MM.1S (cell line): Measurements from ENCODE around the gene TMEM244.

Experiments used
- EZH2 ChIP-seq: fragments of 300-600 bp; sonication (generic); optimal IDR thresholded peaks from 2 replicates; pipeline ENCODE3; 2017; ENCODE audit warnings: low read depth, mild to moderate bottlenecking, antibody characterized with exemption, low read length, mixed read lengths
- EZH2phosphoT487 ChIP-seq: fragments of 300-600 bp; sonication (generic); IDR thresholded peaks from 2 replicates; pipeline ENCODE4 v1.6.1; 2018; ENCODE audit warnings: antibody characterized with exemption, low read length
- TF ChIP-seq, protein P1 (sequence below): fragments of 300-600 bp; sonication (generic); IDR thresholded peaks from 2 replicates; pipeline ENCODE4 v1.5.1; 2016; ENCODE audit warnings: antibody characterized with exemption, low read length, mixed read lengths

DNA sequence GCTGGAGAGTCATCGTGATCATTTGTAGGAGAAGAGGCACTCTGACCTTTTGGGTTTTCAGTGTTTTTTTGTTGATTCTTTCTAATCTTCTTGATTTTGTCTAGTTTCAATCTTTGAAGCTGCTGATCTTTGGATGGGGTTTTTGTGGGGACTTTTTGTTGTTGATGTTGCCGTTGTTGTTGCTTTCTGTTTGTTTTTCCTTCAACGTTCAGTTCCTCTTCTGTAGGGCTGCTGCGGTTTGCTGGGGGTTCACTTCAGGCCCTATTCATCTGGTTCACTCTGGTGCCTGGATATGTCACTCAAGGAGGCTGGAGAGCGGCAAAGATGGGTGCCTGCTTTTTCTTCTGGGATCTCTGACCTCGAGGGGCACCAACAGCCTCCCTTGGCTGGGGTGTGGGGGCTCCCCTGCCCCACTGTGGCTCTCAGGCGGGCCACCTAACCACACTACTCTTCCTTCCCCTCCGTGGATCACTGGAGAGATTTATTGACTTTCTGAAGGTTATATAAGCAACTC, 21.5 kb upstream of the TMEM244 start:
- TF ChIP-seq, protein P1, sequence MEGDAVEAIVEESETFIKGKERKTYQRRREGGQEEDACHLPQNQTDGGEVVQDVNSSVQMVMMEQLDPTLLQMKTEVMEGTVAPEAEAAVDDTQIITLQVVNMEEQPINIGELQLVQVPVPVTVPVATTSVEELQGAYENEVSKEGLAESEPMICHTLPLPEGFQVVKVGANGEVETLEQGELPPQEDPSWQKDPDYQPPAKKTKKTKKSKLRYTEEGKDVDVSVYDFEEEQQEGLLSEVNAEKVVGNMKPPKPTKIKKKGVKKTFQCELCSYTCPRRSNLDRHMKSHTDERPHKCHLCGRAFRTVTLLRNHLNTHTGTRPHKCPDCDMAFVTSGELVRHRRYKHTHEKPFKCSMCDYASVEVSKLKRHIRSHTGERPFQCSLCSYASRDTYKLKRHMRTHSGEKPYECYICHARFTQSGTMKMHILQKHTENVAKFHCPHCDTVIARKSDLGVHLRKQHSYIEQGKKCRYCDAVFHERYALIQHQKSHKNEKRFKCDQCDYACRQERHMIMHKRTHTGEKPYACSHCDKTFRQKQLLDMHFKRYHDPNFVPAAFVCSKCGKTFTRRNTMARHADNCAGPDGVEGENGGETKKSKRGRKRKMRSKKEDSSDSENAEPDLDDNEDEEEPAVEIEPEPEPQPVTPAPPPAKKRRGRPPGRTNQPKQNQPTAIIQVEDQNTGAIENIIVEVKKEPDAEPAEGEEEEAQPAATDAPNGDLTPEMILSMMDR, result no peak
- TF ChIP-seq EZH2phosphoT487, result no peak
- TF ChIP-seq EZH2, result no peak
